NT2/D1 (cell line): ENCODE data around the gene ZNF573.

Source experiments
- DNase-seq: peaks from one replicate; pipeline ENCODE4 v3.0.0-alpha.2; 2011; ENCODE audit warnings: low read depth, low spot score
- H3K27me3 ChIP-seq: 2 replicates; pipeline ENCODE4 v1.6.0; 2011; ENCODE audit warnings: mild to moderate bottlenecking; ENCODE audit not compliant: insufficient read length, insufficient read depth
- H3K36me3 ChIP-seq: 2 replicates; pipeline ENCODE4 v1.6.1; 2011; ENCODE audit warnings: mild to moderate bottlenecking, low read length, mixed read lengths; ENCODE audit not compliant: insufficient read depth, insufficient read length
- H3K4me1 ChIP-seq: 2 replicates; pipeline ENCODE4 v1.5.1; 2011; ENCODE audit not compliant: insufficient read depth, insufficient read length
- H3K4me3 ChIP-seq: 2 replicates; pipeline ENCODE4 v1.5.1; 2011; ENCODE audit warnings: low read depth; ENCODE audit not compliant: insufficient read length
- H3K9ac ChIP-seq: 2 replicates; pipeline ENCODE4 v1.6.0; 2011; ENCODE audit warnings: low read depth; ENCODE audit not compliant: insufficient read length
- H3K9me3 ChIP-seq: 2 replicates; pipeline ENCODE4 v1.5.1; 2011; ENCODE audit warnings: mild to moderate bottlenecking, low read length; ENCODE audit not compliant: insufficient read depth
- SUZ12 ChIP-seq: IDR thresholded peaks from 2 replicates; pipeline ENCODE4 v1.6.1; 2011; ENCODE audit not compliant: insufficient read length, insufficient read depth; ENCODE audit errors: extremely low read depth
- YY1 ChIP-seq: IDR thresholded peaks from 2 replicates; pipeline ENCODE4 v1.6.1; 2011; ENCODE audit not compliant: insufficient read length, insufficient read depth
- ZNF274 ChIP-seq: IDR thresholded peaks from 2 replicates; pipeline ENCODE4 v1.6.1; 2011; ENCODE audit warnings: mild to moderate bottlenecking, low read depth, low read length

ZNF573 gene

GRCh38 chr19:37691881-37692504, 87.4 kb downstream of the ZNF573 start:
- no peaks in the 10 kb centered on the region for H3K4me1 ChIP-seq
- peaks cover 9% of the 10 kb centered on the region for H3K9me3 ChIP-seq
- TF ChIP-seq SUZ12 = no peak
- TF ChIP-seq YY1 = no peak
- TF ChIP-seq ZNF274 = no peak
- peaks cover 8% of the 10 kb centered on the region for H3K36me3 ChIP-seq
- peaks cover 8% of the 10 kb centered on the region for H3K27me3 ChIP-seq
- DNase-seq = no peak
- H3K9ac ChIP-seq = peak overlapping the region; percentile 77
- H3K4me3 ChIP-seq = peak overlapping the region; percentile 70
